Testis (tissue), 3 donors: ENCODE measurements around the gene SIGLEC15. TPM values are rescaled to one million over a fixed set of nuclear protein-coding genes. Genes with fewer than 3 reads are reported as not detected.
"Not testable (repeated sequence)": the region's sequence is repeated elsewhere in the genome, so short reads cannot be mapped to it uniquely, and the experiment has no call there.

Source experiments
- DNase-seq: peaks from one replicate; pipeline ENCODE4 v3.0.0-alpha.2; 2019
- H3K27ac ChIP-seq, 2 donors: fragments of 200-600 bp; sonication (generic); one replicate each; pipeline ENCODE4 v1.5.1; 2019
- H3K27me3 ChIP-seq: fragments of 200-600 bp; sonication (generic); one replicate; pipeline ENCODE4 v1.5.1; 2019
- H3K36me3 ChIP-seq: fragments of 200-600 bp; sonication (generic); one replicate; pipeline ENCODE4 v1.5.1; 2017; ENCODE audit warnings: low read depth; ENCODE audit errors: missing control alignments
- H3K4me1 ChIP-seq: fragments of 200-600 bp; sonication (generic); one replicate; pipeline ENCODE4 v1.5.1; 2019
- H3K4me3 ChIP-seq, 2 donors: fragments of 200-600 bp; sonication (generic); one replicate each; pipeline ENCODE4 v1.5.1; 2017 to 2019
- H3K9me3 ChIP-seq: fragments of 200-600 bp; sonication (generic); one replicate; pipeline ENCODE4 v1.5.1; 2017
- POLR2A ChIP-seq: fragments of 450-650 bp; IDR thresholded peaks from one replicate; pipeline ENCODE4 v1.6.1; 2017; ENCODE audit warnings: antibody characterized with exemption, mild to moderate bottlenecking, moderate library complexity
- WGBS, 2 donors: methylation state at CpG; one replicate each; pipeline ENCODE4 v1.1.5; 2018; 5-methylcytosine and 5-hydroxymethylcytosine counted together
- intact Hi-C: fragments of 100-400 bp; cut with DNase I; formaldehyde crosslinking; loops from one replicate; pipeline ENCODE4 v1.15.1; 2023; ENCODE audit warnings: low total_unique reads
- polyA plus RNA-seq: library from polyadenylated mRNA; stranded (reverse); fragments of 350-450 nt; fragmentation: Illumina TruSeq; extraction: RNeasy Lipid Tissue Mini Kit (QIAGEN cat#74804); gene quantifications from one replicate; pipeline ENCODE4 v1.2.3, GENCODE V29; 2014; ENCODE audit warnings: low read depth, low replicate concordance; ENCODE audit not compliant: insufficient read depth
- total RNA-seq, 2 donors: library from RNA; depleted of rRNA; stranded (reverse); fragments of >200 nt; gene quantifications; one replicate each; pipeline ENCODE4 v1.2.3, GENCODE V29; 2016
- TF ChIP-seq, protein P1 (sequence below), 3 experiments: fragments of 450-650 bp in 2 of 3; fragments of 200-600 bp in 1 of 3; sonication (generic) in 1 of 3; IDR thresholded peaks; one replicate each; pipeline ENCODE4 v1.5.1; 2016 to 2019; ENCODE audit warnings: antibody characterized with exemption in 3 of 3, mild to moderate bottlenecking in 2 of 3, moderate library complexity in 1 of 3

The SIGLEC15 gene
- total and polyA plus RNA-seq, 3 donors from 2014 or later = 0.19 to 0.20 TPM; not detected in 1

- Histone ChIP-seq H3K27ac (no peak overlapping the region), H3K9me3 (no peaks in the 10 kb centered on the region), H3K36me3 (no peaks in the 10 kb centered on the region), H3K4me3 (no peak overlapping the region), H3K27me3 (no peaks in the 10 kb centered on the region), H3K4me1 (no peaks in the 10 kb centered on the region)
- TF ChIP-seq, protein P1, sequence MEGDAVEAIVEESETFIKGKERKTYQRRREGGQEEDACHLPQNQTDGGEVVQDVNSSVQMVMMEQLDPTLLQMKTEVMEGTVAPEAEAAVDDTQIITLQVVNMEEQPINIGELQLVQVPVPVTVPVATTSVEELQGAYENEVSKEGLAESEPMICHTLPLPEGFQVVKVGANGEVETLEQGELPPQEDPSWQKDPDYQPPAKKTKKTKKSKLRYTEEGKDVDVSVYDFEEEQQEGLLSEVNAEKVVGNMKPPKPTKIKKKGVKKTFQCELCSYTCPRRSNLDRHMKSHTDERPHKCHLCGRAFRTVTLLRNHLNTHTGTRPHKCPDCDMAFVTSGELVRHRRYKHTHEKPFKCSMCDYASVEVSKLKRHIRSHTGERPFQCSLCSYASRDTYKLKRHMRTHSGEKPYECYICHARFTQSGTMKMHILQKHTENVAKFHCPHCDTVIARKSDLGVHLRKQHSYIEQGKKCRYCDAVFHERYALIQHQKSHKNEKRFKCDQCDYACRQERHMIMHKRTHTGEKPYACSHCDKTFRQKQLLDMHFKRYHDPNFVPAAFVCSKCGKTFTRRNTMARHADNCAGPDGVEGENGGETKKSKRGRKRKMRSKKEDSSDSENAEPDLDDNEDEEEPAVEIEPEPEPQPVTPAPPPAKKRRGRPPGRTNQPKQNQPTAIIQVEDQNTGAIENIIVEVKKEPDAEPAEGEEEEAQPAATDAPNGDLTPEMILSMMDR (IDR thresholded peaks at IDR 0.05) = no peak
- TF ChIP-seq POLR2A = no peak
- no peak for DNase-seq
- intact Hi-C loops = no loop called here
- 89 to 93% methylated on average over 1 of the region's 1 CpG for WGBS, 2 donors
Observed at GRCh38 chr18:45817543-45817942, 7.9 kb upstream of the SIGLEC15 start.

DNA sequence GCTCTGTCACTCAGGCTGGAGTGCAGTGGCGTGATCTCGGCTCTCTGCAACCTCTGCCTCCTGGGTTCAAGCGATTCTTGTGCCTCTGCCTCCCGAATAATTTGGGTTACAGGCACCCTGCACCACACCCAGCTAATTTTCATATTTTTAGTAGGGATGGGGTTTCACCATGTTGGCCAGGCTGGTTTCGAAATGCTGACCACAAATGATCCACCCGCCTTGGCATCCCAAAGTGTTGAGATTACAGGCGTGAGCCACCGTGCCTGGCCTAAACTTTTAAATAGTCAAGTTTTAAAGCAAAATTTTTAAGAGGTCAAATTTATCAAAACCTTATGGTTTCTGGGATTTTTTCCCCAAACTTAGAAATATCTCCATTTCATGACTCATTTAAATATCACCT is 6.7 kb upstream of the SIGLEC15 start:
- H3K4me1 ChIP-seq, H3K27ac ChIP-seq, H3K27me3 ChIP-seq, intact Hi-C loops, H3K9me3 ChIP-seq, H3K4me3 ChIP-seq, H3K36me3 ChIP-seq, DNase-seq: not testable (repeated sequence)
- 91 to 94% methylated on average over 8 of the region's 8 CpGs for WGBS, 2 donors

GRCh38 chr18:45820106-45820745 is 5.2 kb upstream of the SIGLEC15 start:
- no peaks in the 10 kb centered on the region for H3K27me3 ChIP-seq
- no peak overlapping the region for H3K27ac ChIP-seq
- intact Hi-C loops = no loop called here
- H3K36me3 ChIP-seq = no peaks in the 10 kb centered on the region
- no peak overlapping the region for H3K4me3 ChIP-seq
- no peak for DNase-seq
- H3K9me3 ChIP-seq = no peaks in the 10 kb centered on the region
- 67 to 83% methylated on average over 3 of the region's 3 CpGs for WGBS, 2 donors
- no peak for TF ChIP-seq POLR2A
- TF ChIP-seq, protein P1 (IDR thresholded peaks at IDR 0.05) = no peak
- no peaks in the 10 kb centered on the region for H3K4me1 ChIP-seq

DNA sequence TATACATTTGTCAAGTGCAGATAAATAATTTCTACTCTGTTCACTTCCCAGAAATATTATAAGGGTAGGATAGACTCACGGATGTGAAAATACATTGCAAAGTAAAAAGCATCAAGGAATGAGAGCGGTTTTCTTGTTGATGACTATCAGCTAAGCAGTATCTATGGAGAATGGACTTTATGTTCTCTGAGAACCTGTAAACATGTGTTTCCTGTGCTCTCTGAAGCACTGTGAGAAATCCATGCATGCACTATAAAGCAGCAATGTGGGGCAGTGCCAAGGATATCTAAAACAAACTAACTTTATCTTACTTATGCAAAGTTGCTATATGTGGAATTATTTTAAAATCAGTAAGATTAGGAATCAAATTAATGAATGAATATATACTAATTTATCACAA is 4.4 kb upstream of the SIGLEC15 start:
- intact Hi-C loops = no loop called here
- Histone ChIP-seq H3K27ac (no peak overlapping the region), H3K4me3 (no peak overlapping the region), H3K27me3 (no peaks in the 10 kb centered on the region), H3K9me3 (no peaks in the 10 kb centered on the region), H3K4me1 (no peaks in the 10 kb centered on the region), H3K36me3 (no peaks in the 10 kb centered on the region)
- 91% methylated on average over 2 of the region's 2 CpGs for WGBS, 2 donors
- TF ChIP-seq, protein P1 (IDR thresholded peaks at IDR 0.05) = no peak
- TF ChIP-seq POLR2A = no peak
- DNase-seq = no peak

DNA sequence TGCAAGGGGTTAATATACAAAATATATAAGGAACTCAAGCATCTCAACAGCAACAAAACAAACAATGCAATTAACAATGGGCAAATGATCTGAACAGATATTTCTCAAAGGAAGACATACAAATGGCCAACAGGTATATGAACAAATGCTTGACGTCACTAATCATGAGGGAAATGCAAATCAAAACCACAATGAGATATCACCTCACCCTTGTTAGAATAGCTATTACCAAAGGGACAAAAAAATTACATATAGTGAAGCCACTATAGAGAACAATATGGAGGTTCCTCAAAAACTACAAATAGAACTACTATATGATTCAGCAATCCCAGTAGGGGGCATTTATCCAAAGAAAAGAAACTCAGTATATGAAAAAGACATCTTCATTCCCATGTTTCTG is 3.8 kb upstream of the SIGLEC15 start:
- DNase-seq = no peak
- no peak overlapping the region for H3K27ac ChIP-seq
- intact Hi-C loops = no loop called here
- H3K4me3 ChIP-seq = no peak overlapping the region
- TF ChIP-seq, protein P1 (IDR thresholded peaks at IDR 0.05) = no peak
- no peak for TF ChIP-seq POLR2A
- no peaks in the 10 kb centered on the region for H3K4me1 ChIP-seq
- H3K27me3 ChIP-seq = no peaks in the 10 kb centered on the region
- H3K9me3 ChIP-seq = no peaks in the 10 kb centered on the region
- H3K36me3 ChIP-seq = no peaks in the 10 kb centered on the region
- 87 to 88% methylated on average over 1 of the region's 1 CpG for WGBS, 2 donors
